CD4-positive, alpha-beta T cell treated with Interleukin-6 at 100 ng/mL for 8 hours (primary cell): ENCODE data around the gene LCN1.
"Not testable (repeated sequence)": the region's sequence is repeated elsewhere in the genome, so short reads cannot be mapped to it uniquely, and the experiment has no call there.

Source experiments
- DNase-seq: peaks from one replicate; pipeline ENCODE4 v3.0.0-alpha.2; 2020; ENCODE audit warnings: mixed read lengths, low spot score

Gene LCN1

GRCh38 chr9:135504262-135505243 is 16.7 kb upstream of the LCN1 start:
- DNase-seq = peak; percentile 50

GRCh38 chr9:135505406-135506187 is 15.6 kb upstream of the LCN1 start:
- DNase-seq = no peak

- no peak for DNase-seq
These were observed 14.7 kb upstream of the LCN1 start for GRCh38 chr9:135506327-135507103.

- no peak for DNase-seq
These were observed 13.9 kb upstream of the LCN1 start for GRCh38 chr9:135507104-135508035.

GRCh38 chr9:135508211-135508820 is 12.9 kb upstream of the LCN1 start:
- DNase-seq = no peak

- no peak for DNase-seq
These were observed 11.8 kb upstream of the LCN1 start for GRCh38 chr9:135509458-135509857.

GRCh38 chr9:135512241-135512603 is 9.0 kb upstream of the LCN1 start:
- DNase-seq = no peak

- DNase-seq = no peak
These were observed 8.3 kb upstream of the LCN1 start for GRCh38 chr9:135512904-135513303.

- DNase-seq = no peak
These were observed 7.8 kb upstream of the LCN1 start for GRCh38 chr9:135513351-135513846.

GRCh38 chr9:135513906-135514305 is 7.3 kb upstream of the LCN1 start:
- DNase-seq = not testable (repeated sequence)

- DNase-seq = no peak
These were observed 6.7 kb upstream of the LCN1 start for GRCh38 chr9:135514342-135515082.

GRCh38 chr9:135515083-135515951 is 5.9 kb upstream of the LCN1 start:
- no peak for DNase-seq

- no peak for DNase-seq
These were observed 4.9 kb upstream of the LCN1 start for GRCh38 chr9:135516132-135516860.

GRCh38 chr9:135517407-135517822 is 3.8 kb upstream of the LCN1 start:
- no peak for DNase-seq

GRCh38 chr9:135519179-135519971 is 1.9 kb upstream of the LCN1 start:
- DNase-seq = no peak

- no peak for DNase-seq
These were observed 412 bp downstream of the LCN1 start for GRCh38 chr9:135521608-135522095.
